HCT116 (cell line): ENCODE measurements around the gene CRYBG2. TPM values are rescaled to one million over a fixed set of nuclear protein-coding genes. Genes with fewer than 3 reads are reported as not detected.
A peak's percentile ranks its signal among the peaks of the same experiment; 100 is the strongest.

ENCODE experiments used
- ATAC-seq: fragments of 200-7000 bp; cut with Tn5 transposase; 2 replicates; pipeline ENCODE4 v1.9.1; 2020; ENCODE audit warnings: mild to moderate bottlenecking, moderate library complexity
- BruUV-seq: library from RNA; stranded (reverse); fragments of 400-500 nt; replicated peaks from 2 replicates; lab custom pipeline; 2021; lab: Mats Ljungman, UMichigan
- CTCF ChIA-PET: fragments of 300-600 bp; sonication (Branson Sonifier 250); formaldehyde crosslinking; loops from one replicate; lab custom pipeline; 2021; ENCODE audit warnings: antibody characterized with exemption; lab: Charles Lee
- POLR2A ChIA-PET: fragments of 300-600, 350-600 bp; sonication (Branson Sonifier 250); formaldehyde crosslinking; loops from one replicate; lab custom pipeline; 2021; ENCODE audit warnings: antibody characterized with exemption; lab: Charles Lee
- RAD21 ChIA-PET, 2 experiments: fragments of 300-600 bp; sonication (Branson Sonifier 250); formaldehyde crosslinking; loops; one replicate each; lab custom pipeline; 2023; ENCODE audit warnings: low total read pairs in 2 of 2; ENCODE audit not compliant: uncharacterized antibody in 2 of 2, unreplicated experiment in 2 of 2, low non-redundant PET in 1 of 2; lab: Charles Lee
- DNase-seq: peaks from one replicate; pipeline ENCODE4 v3.0.0-alpha.2; 2010; ENCODE audit warnings: low read depth, low spot score
- H2AFZ ChIP-seq: fragments of 200-600 bp; shearing (Covaris generic), sonication (generic); 2 replicates; pipeline ENCODE4 v1.6.1; 2017; ENCODE audit warnings: low read depth, mixed run types, mixed read lengths, antibody characterized with exemption, low read length; ENCODE audit not compliant: poor library complexity, severe bottlenecking
- H3K27ac ChIP-seq: 2 replicates; pipeline ENCODE4 v1.5.1; 2012; ENCODE audit warnings: low read depth, low read length
- H3K27me3 ChIP-seq: fragments of 200-600 bp; sonication (generic); 2 replicates; pipeline ENCODE4 v1.6.1; 2016; ENCODE audit warnings: mixed run types, low read length, mixed read lengths; ENCODE audit not compliant: insufficient read depth
- H3K36me3 ChIP-seq, 2 experiments: fragments of 200-500 bp in 1 of 2; fragments of 200-600 bp in 1 of 2; sonication (Bioruptor generic) in 1 of 2; sonication (generic) in 1 of 2; 2 replicates each; pipeline versions ENCODE4 v1.5.1 to v1.6.1; 2014 to 2016; ENCODE audit warnings: low read length in 2 of 2, inconsistent platforms in 1 of 2, mixed read lengths in 1 of 2, mixed run types in 1 of 2; ENCODE audit not compliant: insufficient read depth in 2 of 2, control insufficient read depth in 1 of 2
- H3K4me1 ChIP-seq, 2 experiments: fragments of 200-600 bp in 1 of 2; sonication (generic) in 1 of 2; 2 replicates each; pipeline versions ENCODE4 v1.5.1 to v1.6.1; 2012 to 2017; ENCODE audit warnings: low read length in 2 of 2, inconsistent platforms in 1 of 2, mild to moderate bottlenecking in 1 of 2, mixed read lengths in 1 of 2, mixed run types in 1 of 2, moderate library complexity in 1 of 2; ENCODE audit not compliant: insufficient read depth in 2 of 2, control insufficient read depth in 1 of 2
- H3K4me2 ChIP-seq: fragments of 200-600 bp; sonication (generic); 2 replicates; pipeline ENCODE4 v1.6.1; 2017; ENCODE audit warnings: mixed run types, low read length, mixed read lengths
- H3K4me3 ChIP-seq, 2 experiments: fragments of 200-600 bp in 1 of 2; sonication (generic) in 1 of 2; replicated peaks in 1 of 2; 2 replicates each; pipeline ENCODE4 v1.5.1; 2011 to 2016; ENCODE audit warnings: low read length in 2 of 2, control low read depth in 1 of 2, low read depth in 1 of 2, mild to moderate bottlenecking in 1 of 2, mixed read lengths in 1 of 2, mixed run types in 1 of 2
- H3K79me2 ChIP-seq: fragments of 200-600 bp; sonication (generic); 2 replicates; pipeline ENCODE4 v1.6.1; 2017; ENCODE audit warnings: mild to moderate bottlenecking, mixed run types, low read length, moderate library complexity, mixed read lengths; ENCODE audit not compliant: insufficient read depth
- H3K9ac ChIP-seq: fragments of 200-600 bp; sonication (generic); 2 replicates; pipeline ENCODE4 v1.6.1; 2016; ENCODE audit warnings: low read length, mixed read lengths
- H3K9me2 ChIP-seq: fragments of 200-600 bp; sonication (generic), shearing (Covaris generic); 2 replicates; pipeline ENCODE4 v1.6.1; 2017; ENCODE audit warnings: mixed run types, mild to moderate bottlenecking, moderate library complexity; ENCODE audit not compliant: insufficient read depth
- H3K9me3 ChIP-seq, 2 experiments: fragments of 200-500 bp in 1 of 2; fragments of 200-600 bp in 1 of 2; sonication (Bioruptor generic) in 1 of 2; sonication (generic) in 1 of 2; 2 replicates each; pipeline ENCODE4 v1.6.1; 2014 to 2017; ENCODE audit warnings: low read length in 2 of 2, mixed read lengths in 2 of 2, inconsistent platforms in 1 of 2, low read depth in 1 of 2, mild to moderate bottlenecking in 1 of 2, mixed run types in 1 of 2, moderate library complexity in 1 of 2; ENCODE audit not compliant: control insufficient read depth in 1 of 2, insufficient read depth in 1 of 2
- H4K20me1 ChIP-seq: fragments of 200-600 bp; sonication (generic), shearing (Covaris generic); 2 replicates; pipeline ENCODE4 v1.6.1; 2017; ENCODE audit warnings: mixed run types, mild to moderate bottlenecking, moderate library complexity; ENCODE audit not compliant: insufficient read depth
- CBX3 ChIP-seq: IDR thresholded peaks from 2 replicates; pipeline ENCODE4 v1.6.1; 2012; ENCODE audit warnings: low read depth
- CEBPB ChIP-seq: IDR thresholded peaks from 2 replicates; pipeline ENCODE4 v1.6.1; 2012; ENCODE audit warnings: low read depth
- EGR1 ChIP-seq: IDR thresholded peaks from 2 replicates; pipeline ENCODE4 v1.6.1; 2012; ENCODE audit warnings: low read depth
- ELF1 ChIP-seq: IDR thresholded peaks from 2 replicates; pipeline ENCODE4 v1.6.1; 2012; ENCODE audit warnings: low read depth, borderline replicate concordance
- EZH2phosphoT487 ChIP-seq: fragments of 200-600 bp; IDR thresholded peaks from 2 replicates; pipeline ENCODE4 v1.6.1; 2018; ENCODE audit warnings: antibody characterized with exemption, borderline replicate concordance
- JUND ChIP-seq: IDR thresholded peaks from 2 replicates; pipeline ENCODE4 v1.6.1; 2012
- POLR2A ChIP-seq: IDR thresholded peaks from 2 replicates; pipeline ENCODE4 v1.7.0; 2011; ENCODE audit warnings: borderline replicate concordance; ENCODE audit not compliant: insufficient read depth, insufficient read length; ENCODE audit errors: extremely low read depth
- POLR2AphosphoS5 ChIP-seq: IDR thresholded peaks from 2 replicates; pipeline ENCODE4 v1.6.1; 2011; ENCODE audit warnings: mild to moderate bottlenecking, low read depth, low read length, moderate library complexity
- RAD21 ChIP-seq: IDR thresholded peaks from 2 replicates; pipeline ENCODE4 v1.6.1; 2012; ENCODE audit warnings: low read depth, mild to moderate bottlenecking
- SRF ChIP-seq: IDR thresholded peaks from 2 replicates; pipeline ENCODE4 v1.6.1; 2012; ENCODE audit warnings: low read depth
- TCF7L2 ChIP-seq: IDR thresholded peaks from 2 replicates; pipeline ENCODE4 v1.7.0; 2011; ENCODE audit warnings: borderline replicate concordance, inconsistent platforms; ENCODE audit not compliant: insufficient read depth, insufficient read length; ENCODE audit errors: extremely low read depth
- YY1 ChIP-seq: IDR thresholded peaks from 2 replicates; pipeline ENCODE4 v1.6.1; 2011; ENCODE audit warnings: low read length, low read depth, moderate library complexity, mild to moderate bottlenecking; ENCODE audit not compliant: insufficient replicate concordance; ENCODE audit errors: extremely low read depth
- ZFX ChIP-seq: fragments of 450-650 bp; IDR thresholded peaks from 2 replicates; pipeline ENCODE4 v1.6.1; 2017
- intact Hi-C: fragments of 100-400 bp; cut with micrococcal nuclease; formaldehyde crosslinking; loops from 2 replicates; pipeline ENCODE4 v1.10.0; 2022
- total RNA-seq: library from RNA; stranded (reverse); gene quantifications from one replicate; pipeline ENCODE4 v1.2.1, GENCODE V29; 2021; ENCODE audit not compliant: unreplicated experiment
- TF ChIP-seq, protein P1 (sequence below): IDR thresholded peaks from 2 replicates; pipeline ENCODE4 v1.6.1; 2011; ENCODE audit warnings: mild to moderate bottlenecking, low read length, moderate library complexity; ENCODE audit not compliant: insufficient replicate concordance; ENCODE audit errors: extremely low read depth
- TF ChIP-seq, protein P2 (sequence below): IDR thresholded peaks from 2 replicates; pipeline ENCODE4 v1.6.1; 2012; ENCODE audit warnings: low read depth
- TF ChIP-seq, protein P3 (sequence below), 3 experiments: fragments of 200-600 bp in 1 of 3; sonication (generic) in 1 of 3; IDR thresholded peaks in 2 of 3; conservative IDR thresholded peaks in 1 of 3; 2 replicates each; pipeline ENCODE4 v1.5.1; 2012 to 2017; ENCODE audit warnings: low read depth in 2 of 3, low read length in 2 of 3, antibody characterized with exemption in 1 of 3, borderline replicate concordance in 1 of 3, control low read depth in 1 of 3, mild to moderate bottlenecking in 1 of 3, mixed read lengths in 1 of 3, mixed run types in 1 of 3, moderate library complexity in 1 of 3; ENCODE audit not compliant: insufficient read depth in 1 of 3
- TF ChIP-seq, protein P4 (sequence below): IDR thresholded peaks from 2 replicates; pipeline ENCODE4 v1.6.1; 2012

Gene CRYBG2
- total RNA-seq, 1 experiment from 2014 or later = 10.5 TPM

DNA sequence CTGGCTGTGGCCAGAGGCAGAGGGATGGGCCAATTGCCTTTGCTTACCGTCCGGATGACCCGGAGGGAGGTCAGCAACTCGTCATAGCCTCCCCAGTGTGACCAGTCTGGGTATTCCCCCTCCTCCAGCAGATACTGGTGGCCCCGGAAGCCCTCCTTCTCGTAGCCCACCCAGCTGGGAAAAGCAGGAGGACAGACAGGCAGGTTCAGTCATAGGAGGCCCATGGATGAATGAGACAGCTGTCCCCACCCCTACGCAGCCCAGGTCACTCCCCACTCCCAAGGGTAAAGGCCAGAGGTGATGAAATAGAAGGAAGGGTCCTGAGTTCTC, 16.8 kb downstream of the CRYBG2 start:
- peak overlapping the region; percentile 99 for H3K4me2 ChIP-seq
- ATAC-seq = no peak

More for the DNA sequence above, 16.8 kb downstream of the CRYBG2 start:
- intact Hi-C loops = no loop called here
- Histone ChIP-seq H2AFZ (no peak overlapping the region), H4K20me1 (no peaks in the 10 kb centered on the region), H3K9me2 (no peaks in the 10 kb centered on the region), H3K9ac (peak overlapping the region; percentile 69), H3K4me1 (peaks cover 11 to 23% of the 10 kb centered on the region in 2 experiments), H3K79me2 (no peaks in the 10 kb centered on the region), H3K4me3 (peak overlapping the region in 1 of 2 experiments; percentile 86; a peak in 1 of 4 replicates), H3K9me3 (no peaks in the 10 kb centered on the region), H3K27ac (peak overlapping the region; percentile 54; the same call in 1 of the 2 replicates), H3K27me3 (no peaks in the 10 kb centered on the region), H3K36me3 (no peaks in the 10 kb centered on the region; a peak in 1 of 4 replicates)
- no peak for DNase-seq
- CTCF ChIA-PET = no interaction called here
- no TSS peak for BruUV-seq
- RAD21 ChIA-PET = no interaction called here
- POLR2A ChIA-PET = no interaction called here
- TF ChIP-seq TCF7L2 (no peak), EGR1 (no peak), YY1 (no peak), EZH2phosphoT487 (no peak), RAD21 (no peak), CBX3 (no peak), JUND (no peak), SRF (no peak), POLR2A (no peak), ZFX (no peak), CEBPB (no peak), ELF1 (no peak), POLR2AphosphoS5 (no peak)
- TF ChIP-seq, protein P1, sequence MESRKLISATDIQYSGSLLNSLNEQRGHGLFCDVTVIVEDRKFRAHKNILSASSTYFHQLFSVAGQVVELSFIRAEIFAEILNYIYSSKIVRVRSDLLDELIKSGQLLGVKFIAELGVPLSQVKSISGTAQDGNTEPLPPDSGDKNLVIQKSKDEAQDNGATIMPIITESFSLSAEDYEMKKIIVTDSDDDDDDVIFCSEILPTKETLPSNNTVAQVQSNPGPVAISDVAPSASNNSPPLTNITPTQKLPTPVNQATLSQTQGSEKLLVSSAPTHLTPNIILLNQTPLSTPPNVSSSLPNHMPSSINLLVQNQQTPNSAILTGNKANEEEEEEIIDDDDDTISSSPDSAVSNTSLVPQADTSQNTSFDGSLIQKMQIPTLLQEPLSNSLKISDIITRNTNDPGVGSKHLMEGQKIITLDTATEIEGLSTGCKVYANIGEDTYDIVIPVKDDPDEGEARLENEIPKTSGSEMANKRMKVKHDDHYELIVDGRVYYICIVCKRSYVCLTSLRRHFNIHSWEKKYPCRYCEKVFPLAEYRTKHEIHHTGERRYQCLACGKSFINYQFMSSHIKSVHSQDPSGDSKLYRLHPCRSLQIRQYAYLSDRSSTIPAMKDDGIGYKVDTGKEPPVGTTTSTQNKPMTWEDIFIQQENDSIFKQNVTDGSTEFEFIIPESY = no peak
- TF ChIP-seq, protein P2, sequence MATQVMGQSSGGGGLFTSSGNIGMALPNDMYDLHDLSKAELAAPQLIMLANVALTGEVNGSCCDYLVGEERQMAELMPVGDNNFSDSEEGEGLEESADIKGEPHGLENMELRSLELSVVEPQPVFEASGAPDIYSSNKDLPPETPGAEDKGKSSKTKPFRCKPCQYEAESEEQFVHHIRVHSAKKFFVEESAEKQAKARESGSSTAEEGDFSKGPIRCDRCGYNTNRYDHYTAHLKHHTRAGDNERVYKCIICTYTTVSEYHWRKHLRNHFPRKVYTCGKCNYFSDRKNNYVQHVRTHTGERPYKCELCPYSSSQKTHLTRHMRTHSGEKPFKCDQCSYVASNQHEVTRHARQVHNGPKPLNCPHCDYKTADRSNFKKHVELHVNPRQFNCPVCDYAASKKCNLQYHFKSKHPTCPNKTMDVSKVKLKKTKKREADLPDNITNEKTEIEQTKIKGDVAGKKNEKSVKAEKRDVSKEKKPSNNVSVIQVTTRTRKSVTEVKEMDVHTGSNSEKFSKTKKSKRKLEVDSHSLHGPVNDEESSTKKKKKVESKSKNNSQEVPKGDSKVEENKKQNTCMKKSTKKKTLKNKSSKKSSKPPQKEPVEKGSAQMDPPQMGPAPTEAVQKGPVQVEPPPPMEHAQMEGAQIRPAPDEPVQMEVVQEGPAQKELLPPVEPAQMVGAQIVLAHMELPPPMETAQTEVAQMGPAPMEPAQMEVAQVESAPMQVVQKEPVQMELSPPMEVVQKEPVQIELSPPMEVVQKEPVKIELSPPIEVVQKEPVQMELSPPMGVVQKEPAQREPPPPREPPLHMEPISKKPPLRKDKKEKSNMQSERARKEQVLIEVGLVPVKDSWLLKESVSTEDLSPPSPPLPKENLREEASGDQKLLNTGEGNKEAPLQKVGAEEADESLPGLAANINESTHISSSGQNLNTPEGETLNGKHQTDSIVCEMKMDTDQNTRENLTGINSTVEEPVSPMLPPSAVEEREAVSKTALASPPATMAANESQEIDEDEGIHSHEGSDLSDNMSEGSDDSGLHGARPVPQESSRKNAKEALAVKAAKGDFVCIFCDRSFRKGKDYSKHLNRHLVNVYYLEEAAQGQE = no peak
- TF ChIP-seq, protein P3, sequence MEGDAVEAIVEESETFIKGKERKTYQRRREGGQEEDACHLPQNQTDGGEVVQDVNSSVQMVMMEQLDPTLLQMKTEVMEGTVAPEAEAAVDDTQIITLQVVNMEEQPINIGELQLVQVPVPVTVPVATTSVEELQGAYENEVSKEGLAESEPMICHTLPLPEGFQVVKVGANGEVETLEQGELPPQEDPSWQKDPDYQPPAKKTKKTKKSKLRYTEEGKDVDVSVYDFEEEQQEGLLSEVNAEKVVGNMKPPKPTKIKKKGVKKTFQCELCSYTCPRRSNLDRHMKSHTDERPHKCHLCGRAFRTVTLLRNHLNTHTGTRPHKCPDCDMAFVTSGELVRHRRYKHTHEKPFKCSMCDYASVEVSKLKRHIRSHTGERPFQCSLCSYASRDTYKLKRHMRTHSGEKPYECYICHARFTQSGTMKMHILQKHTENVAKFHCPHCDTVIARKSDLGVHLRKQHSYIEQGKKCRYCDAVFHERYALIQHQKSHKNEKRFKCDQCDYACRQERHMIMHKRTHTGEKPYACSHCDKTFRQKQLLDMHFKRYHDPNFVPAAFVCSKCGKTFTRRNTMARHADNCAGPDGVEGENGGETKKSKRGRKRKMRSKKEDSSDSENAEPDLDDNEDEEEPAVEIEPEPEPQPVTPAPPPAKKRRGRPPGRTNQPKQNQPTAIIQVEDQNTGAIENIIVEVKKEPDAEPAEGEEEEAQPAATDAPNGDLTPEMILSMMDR (IDR thresholded peaks at IDR 0.05 in 2 of 3, conservative IDR thresholded peaks at IDR 0.05 in 1 of 3; ENCODE audit: borderline replicate concordance in 1 of 3, insufficient read depth in 1 of 3, low read depth in 2 of 3, low read length in 2 of 3) = no peak
- TF ChIP-seq, protein P4, sequence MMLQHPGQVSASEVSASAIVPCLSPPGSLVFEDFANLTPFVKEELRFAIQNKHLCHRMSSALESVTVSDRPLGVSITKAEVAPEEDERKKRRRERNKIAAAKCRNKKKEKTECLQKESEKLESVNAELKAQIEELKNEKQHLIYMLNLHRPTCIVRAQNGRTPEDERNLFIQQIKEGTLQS = no peak
